ENCODE results near the gene NPBWR2.

Gene NPBWR2

DNA sequence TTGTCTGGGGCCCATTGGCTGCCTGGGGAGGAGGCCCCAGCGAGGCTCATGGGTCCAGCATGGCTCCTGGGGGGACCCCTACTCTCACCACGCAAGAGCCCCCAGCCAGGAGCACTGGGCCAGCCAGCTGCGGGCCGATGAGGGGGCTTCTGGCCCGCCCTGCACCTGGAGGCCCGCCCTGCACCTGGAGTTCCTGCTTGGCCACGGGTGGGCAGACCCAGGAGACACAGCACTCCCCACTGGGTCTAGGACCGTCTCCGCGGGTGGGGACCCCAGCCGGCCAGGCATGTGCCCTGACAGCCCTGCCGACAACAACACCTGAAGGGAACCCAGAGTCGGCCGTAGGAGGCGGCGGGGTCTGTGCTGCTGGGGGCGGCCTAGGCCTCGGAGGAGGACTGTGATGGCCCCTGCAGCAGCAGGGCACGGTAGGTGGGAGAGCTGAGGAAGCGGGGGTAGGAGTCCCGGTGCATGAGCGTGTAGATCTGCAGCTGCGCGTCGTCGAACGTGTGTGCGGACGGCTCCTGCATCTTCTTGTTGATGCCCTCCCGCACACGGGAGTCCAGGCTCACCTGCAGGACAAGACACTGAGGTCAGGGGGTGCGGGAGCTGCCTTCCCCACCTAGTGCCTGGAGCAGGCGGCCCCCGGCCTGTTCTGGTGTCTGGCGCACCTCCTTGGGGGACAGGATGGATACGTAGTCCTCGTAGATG lies 33.7 kb downstream of the NPBWR2 start:
- no peaks in the 10 kb centered on the region for H3K27me3 ChIP-seq (ENCODE audit: insufficient read depth, poor library complexity, severe bottlenecking)
- no peak for DNase-seq (ENCODE audit: low read depth in 1 of 2, low spot score in 1 of 2)
- no peak overlapping the region; the same call in 1 of the 2 replicates for H3K27ac ChIP-seq (replicated peaks)
- no peak overlapping the region for H3K4me3 ChIP-seq (replicated peaks; ENCODE audit: insufficient read depth, low read length)
- TF ChIP-seq GABPA (IDR thresholded peaks at IDR 0.05; ENCODE audit: low read depth) = no peak
- TF ChIP-seq SPI1 (IDR thresholded peaks at IDR 0.05; ENCODE audit: borderline replicate concordance, low read depth) = no peak
- TF ChIP-seq, protein P1, sequence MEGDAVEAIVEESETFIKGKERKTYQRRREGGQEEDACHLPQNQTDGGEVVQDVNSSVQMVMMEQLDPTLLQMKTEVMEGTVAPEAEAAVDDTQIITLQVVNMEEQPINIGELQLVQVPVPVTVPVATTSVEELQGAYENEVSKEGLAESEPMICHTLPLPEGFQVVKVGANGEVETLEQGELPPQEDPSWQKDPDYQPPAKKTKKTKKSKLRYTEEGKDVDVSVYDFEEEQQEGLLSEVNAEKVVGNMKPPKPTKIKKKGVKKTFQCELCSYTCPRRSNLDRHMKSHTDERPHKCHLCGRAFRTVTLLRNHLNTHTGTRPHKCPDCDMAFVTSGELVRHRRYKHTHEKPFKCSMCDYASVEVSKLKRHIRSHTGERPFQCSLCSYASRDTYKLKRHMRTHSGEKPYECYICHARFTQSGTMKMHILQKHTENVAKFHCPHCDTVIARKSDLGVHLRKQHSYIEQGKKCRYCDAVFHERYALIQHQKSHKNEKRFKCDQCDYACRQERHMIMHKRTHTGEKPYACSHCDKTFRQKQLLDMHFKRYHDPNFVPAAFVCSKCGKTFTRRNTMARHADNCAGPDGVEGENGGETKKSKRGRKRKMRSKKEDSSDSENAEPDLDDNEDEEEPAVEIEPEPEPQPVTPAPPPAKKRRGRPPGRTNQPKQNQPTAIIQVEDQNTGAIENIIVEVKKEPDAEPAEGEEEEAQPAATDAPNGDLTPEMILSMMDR (IDR thresholded peaks at IDR 0.05; ENCODE audit: insufficient read depth, low read length) = no peak
- TF ChIP-seq, protein P2, sequence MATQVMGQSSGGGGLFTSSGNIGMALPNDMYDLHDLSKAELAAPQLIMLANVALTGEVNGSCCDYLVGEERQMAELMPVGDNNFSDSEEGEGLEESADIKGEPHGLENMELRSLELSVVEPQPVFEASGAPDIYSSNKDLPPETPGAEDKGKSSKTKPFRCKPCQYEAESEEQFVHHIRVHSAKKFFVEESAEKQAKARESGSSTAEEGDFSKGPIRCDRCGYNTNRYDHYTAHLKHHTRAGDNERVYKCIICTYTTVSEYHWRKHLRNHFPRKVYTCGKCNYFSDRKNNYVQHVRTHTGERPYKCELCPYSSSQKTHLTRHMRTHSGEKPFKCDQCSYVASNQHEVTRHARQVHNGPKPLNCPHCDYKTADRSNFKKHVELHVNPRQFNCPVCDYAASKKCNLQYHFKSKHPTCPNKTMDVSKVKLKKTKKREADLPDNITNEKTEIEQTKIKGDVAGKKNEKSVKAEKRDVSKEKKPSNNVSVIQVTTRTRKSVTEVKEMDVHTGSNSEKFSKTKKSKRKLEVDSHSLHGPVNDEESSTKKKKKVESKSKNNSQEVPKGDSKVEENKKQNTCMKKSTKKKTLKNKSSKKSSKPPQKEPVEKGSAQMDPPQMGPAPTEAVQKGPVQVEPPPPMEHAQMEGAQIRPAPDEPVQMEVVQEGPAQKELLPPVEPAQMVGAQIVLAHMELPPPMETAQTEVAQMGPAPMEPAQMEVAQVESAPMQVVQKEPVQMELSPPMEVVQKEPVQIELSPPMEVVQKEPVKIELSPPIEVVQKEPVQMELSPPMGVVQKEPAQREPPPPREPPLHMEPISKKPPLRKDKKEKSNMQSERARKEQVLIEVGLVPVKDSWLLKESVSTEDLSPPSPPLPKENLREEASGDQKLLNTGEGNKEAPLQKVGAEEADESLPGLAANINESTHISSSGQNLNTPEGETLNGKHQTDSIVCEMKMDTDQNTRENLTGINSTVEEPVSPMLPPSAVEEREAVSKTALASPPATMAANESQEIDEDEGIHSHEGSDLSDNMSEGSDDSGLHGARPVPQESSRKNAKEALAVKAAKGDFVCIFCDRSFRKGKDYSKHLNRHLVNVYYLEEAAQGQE (IDR thresholded peaks at IDR 0.05; ENCODE audit: insufficient replicate concordance, low read depth) = no peak
- no peak for TF ChIP-seq POLR2AphosphoS5 (IDR thresholded peaks at IDR 0.05; ENCODE audit: low read depth)

DNA sequence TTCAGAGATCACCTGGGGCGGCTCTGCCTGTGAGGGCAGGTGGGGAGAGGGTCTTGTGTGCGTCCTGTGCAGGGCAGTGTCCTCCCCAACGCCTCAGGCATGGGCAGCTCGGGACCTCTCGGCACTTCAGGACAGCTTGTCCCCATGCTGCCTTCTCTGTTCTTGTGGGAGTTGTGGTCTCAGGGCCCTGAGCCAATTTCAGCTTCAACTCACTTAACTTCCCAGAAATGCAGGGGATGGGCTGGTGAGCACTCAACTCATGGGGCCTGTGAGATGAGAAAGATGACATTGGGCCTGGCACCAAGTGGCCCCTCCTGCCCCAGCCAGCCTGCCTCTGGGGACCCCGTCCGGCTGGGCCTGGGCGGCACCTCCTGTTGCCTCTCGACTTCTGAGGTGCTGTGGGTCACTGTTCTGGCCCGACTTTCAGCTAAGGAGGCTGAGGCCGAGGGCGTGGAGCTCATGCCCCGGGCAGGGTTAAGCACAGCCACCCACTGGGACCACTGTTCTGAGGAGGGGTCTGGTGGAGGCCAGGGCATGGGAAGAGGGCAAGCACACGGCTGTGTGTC lies 34.8 kb downstream of the NPBWR2 start:
- Histone ChIP-seq H3K27me3 (ENCODE audit: insufficient read depth, poor library complexity, severe bottlenecking) (no peaks in the 10 kb centered on the region), H3K4me3 (replicated peaks; ENCODE audit: insufficient read depth, low read length) (no peak overlapping the region), H3K27ac (replicated peaks) (peak overlapping the region; percentile 29)
- TF ChIP-seq POLR2AphosphoS5 (IDR thresholded peaks at IDR 0.05; ENCODE audit: low read depth) = peak; percentile 44; the same call in 1 of the 2 replicates
- TF ChIP-seq, protein P1 (IDR thresholded peaks at IDR 0.05; ENCODE audit: insufficient read depth, low read length) = no peak
- DNase-seq (ENCODE audit: low read depth in 1 of 2, low spot score in 1 of 2) = no peak

DNA sequence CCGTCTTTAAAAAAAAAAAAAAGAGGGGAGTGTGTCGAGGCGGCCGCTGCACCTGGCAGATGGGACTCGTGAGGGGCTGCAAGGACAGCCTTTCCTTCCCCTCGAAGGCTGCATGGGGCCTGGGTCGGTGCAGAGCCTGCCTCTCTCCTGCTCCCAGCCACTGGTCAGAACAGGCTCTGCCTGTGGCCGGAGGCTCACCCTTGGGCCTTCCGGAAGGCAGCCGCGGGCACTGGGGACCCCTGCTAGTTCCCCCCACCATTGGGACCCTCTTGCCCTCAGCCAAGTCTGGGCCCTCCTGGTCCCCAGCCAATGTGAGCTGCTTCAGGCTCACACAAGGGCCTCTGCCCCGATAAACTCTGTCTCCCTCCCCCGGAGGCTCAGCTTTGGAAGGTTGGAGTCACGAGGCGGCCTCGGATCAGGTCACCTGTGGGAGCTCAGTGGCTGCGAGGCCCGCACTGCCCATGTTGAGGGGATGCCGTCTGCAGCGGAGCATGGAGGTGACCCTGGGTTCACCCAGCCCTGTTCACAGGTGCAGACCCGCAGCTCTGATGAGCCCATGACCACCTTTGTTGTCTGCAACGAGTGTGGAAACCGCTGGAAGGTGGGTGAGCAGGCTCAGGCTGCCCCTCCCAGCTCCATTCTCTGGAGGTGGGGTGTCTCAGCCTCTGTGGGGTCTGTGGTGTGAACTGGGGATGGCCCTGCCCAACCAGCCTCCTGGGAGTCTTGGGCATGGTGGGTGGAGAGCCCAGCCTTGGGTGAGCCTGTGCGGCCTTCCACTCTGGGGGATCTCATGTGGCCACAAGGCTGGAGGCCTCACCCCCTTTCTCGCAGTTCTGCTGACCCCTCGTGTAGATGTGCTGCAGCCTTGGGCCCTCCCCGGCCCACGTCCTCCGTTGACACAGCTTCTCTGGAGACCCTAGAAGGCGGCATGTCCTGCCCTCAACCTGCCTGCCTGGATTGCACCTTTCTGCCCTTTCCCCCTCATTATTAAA lies 35.7 kb downstream of the NPBWR2 start:
- DNase-seq (ENCODE audit: low read depth in 1 of 2, low spot score in 1 of 2) = no peak
- H3K4me3 ChIP-seq (replicated peaks; ENCODE audit: insufficient read depth, low read length) = no peak overlapping the region
- peak; percentile 77 for TF ChIP-seq POLR2AphosphoS5 (IDR thresholded peaks at IDR 0.05; ENCODE audit: low read depth)
- TF ChIP-seq, protein P1 (IDR thresholded peaks at IDR 0.05; ENCODE audit: insufficient read depth, low read length) = no peak
- H3K27me3 ChIP-seq (ENCODE audit: insufficient read depth, poor library complexity, severe bottlenecking) = no peaks in the 10 kb centered on the region
- H3K27ac ChIP-seq (replicated peaks) = peak overlapping the region; percentile 29

DNA sequence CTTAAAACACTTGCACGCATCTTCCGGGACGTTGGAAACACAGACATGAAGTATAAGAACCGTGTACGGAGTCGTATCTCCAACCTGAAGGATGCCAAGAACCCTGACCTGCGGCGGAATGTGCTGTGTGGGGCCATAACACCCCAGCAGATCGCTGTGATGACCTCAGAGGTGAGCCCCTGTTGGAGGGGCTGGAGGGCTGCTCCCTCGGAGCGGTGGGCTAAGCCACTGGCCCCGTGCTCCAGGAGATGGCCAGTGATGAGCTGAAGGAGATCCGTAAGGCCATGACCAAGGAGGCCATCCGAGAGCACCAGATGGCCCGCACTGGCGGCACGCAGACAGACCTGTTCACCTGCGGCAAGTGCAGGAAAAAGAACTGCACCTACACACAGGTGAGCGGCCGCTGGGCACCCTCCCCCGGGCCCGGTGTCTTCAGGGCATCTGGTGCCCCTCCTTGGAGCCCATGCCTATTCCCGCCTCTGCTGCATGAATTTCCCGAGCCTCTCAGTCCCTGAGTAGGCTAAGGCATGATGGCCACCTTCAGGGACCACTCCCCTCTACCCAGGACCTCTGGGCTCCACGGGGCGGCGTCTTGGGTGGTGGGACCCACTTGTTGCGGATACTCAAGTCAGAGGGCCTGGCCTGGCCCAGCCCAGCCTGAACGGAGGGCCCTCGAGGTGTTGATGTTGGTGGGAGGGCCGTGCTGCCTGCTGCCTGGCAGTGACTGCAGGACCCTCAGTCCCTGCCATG lies 36.9 kb downstream of the NPBWR2 start:
- H3K27me3 ChIP-seq (ENCODE audit: insufficient read depth, poor library complexity, severe bottlenecking) = no peaks in the 10 kb centered on the region
- no peak overlapping the region for H3K27ac ChIP-seq (replicated peaks)
- H3K4me3 ChIP-seq (replicated peaks; ENCODE audit: insufficient read depth, low read length) = no peak overlapping the region

More for the DNA sequence above, 36.9 kb downstream of the NPBWR2 start:
- TF ChIP-seq, protein P2 (IDR thresholded peaks at IDR 0.05; ENCODE audit: insufficient replicate concordance, low read depth) = no peak
- TF ChIP-seq, protein P1 (IDR thresholded peaks at IDR 0.05; ENCODE audit: insufficient read depth, low read length) = no peak
- TF ChIP-seq POLR2AphosphoS5 (IDR thresholded peaks at IDR 0.05; ENCODE audit: low read depth) (no peak; the same call in 1 of the 2 replicates), SPI1 (IDR thresholded peaks at IDR 0.05; ENCODE audit: borderline replicate concordance, low read depth) (no peak), GABPA (IDR thresholded peaks at IDR 0.05; ENCODE audit: low read depth) (no peak)
- no peak for DNase-seq (ENCODE audit: low read depth in 1 of 2, low spot score in 1 of 2)

Measured in HL-60 (cell line).